ENCODE measurements around the gene MTMR3. TPM values are rescaled to one million over a fixed set of nuclear protein-coding genes. Genes with fewer than 3 reads are reported as not detected.

MTMR3 gene
- total and polyA plus RNA-seq, 2 of the 8 experiments (the other 6 are each of a cell fraction or from before 2014, with no cell fraction given): 16.9 to 18.5 TPM

- Histone ChIP-seq H3K27me3 (replicated peaks in 1 of 4; ENCODE audit: control insufficient read depth in 3 of 4, extremely low read depth in 1 of 4, insufficient read depth in 3 of 4, low read length in 3 of 4) (no peaks in the 10 kb centered on the region), H3K18ac (ENCODE audit: extremely low read depth, low read length) (no peak overlapping the region), H3K56ac (replicated peaks; ENCODE audit: insufficient read length, low read depth, low read length) (no peak overlapping the region), H4K20me1 (replicated peaks in 1 of 2; ENCODE audit: control insufficient read depth in 1 of 2, insufficient read depth in 2 of 2, low read length in 2 of 2) (no peaks in the 10 kb centered on the region), H2BK12ac (ENCODE audit: low read depth, low read length) (no peak overlapping the region), H3K79me1 (ENCODE audit: low read depth, low read length) (no peaks in the 10 kb centered on the region), H3K23me2 (ENCODE audit: low read depth, low read length) (no peaks in the 10 kb centered on the region), H3K23ac (ENCODE audit: insufficient read length) (no peak overlapping the region), H3K14ac (ENCODE audit: insufficient read length) (no peak overlapping the region), H2AK5ac (ENCODE audit: low read depth, low read length) (no peak overlapping the region), H3K79me2 (ENCODE audit: control insufficient read depth in 1 of 2, insufficient read depth in 2 of 2, low read length in 2 of 2) (no peaks in the 10 kb centered on the region), H2BK20ac (ENCODE audit: low read length) (no peak overlapping the region), H3K27ac (ENCODE audit: low read depth, low read length) (no peak overlapping the region), H3K4me2 (ENCODE audit: insufficient read depth in 1 of 2, low read depth in 2 of 2, low read length in 2 of 2) (no peak overlapping the region), H2BK15ac (ENCODE audit: low read length) (no peak overlapping the region), H3K9ac (replicated peaks in 1 of 4; ENCODE audit: extremely low read depth in 1 of 4, low read depth in 3 of 4, low read length in 3 of 4) (no peak overlapping the region), H3K4ac (replicated peaks; ENCODE audit: insufficient read length, low read depth, low read length) (no peak overlapping the region), H4K8ac (ENCODE audit: extremely low read depth, insufficient read depth, low read length) (no peak overlapping the region), H4K5ac (ENCODE audit: insufficient read length, low read depth, low read length) (no peak overlapping the region), H2BK5ac (ENCODE audit: low read depth, low read length) (no peak overlapping the region), H2BK120ac (replicated peaks; ENCODE audit: low read depth, low read length) (no peak overlapping the region), H2AFZ (ENCODE audit: low read length) (no peak overlapping the region), H3K9me3 (ENCODE audit: insufficient read depth in 2 of 2, low read depth in 1 of 2, low read length in 1 of 2) (no peaks in the 10 kb centered on the region), H4K91ac (replicated peaks; ENCODE audit: insufficient read length, low read length) (no peak overlapping the region), H3K4me3 (ENCODE audit: extremely low read depth in 1 of 4, insufficient read depth in 2 of 4, low read depth in 3 of 4, low read length in 4 of 4) (no peak overlapping the region), H3K36me3 (ENCODE audit: control insufficient read depth in 2 of 4, insufficient read depth in 4 of 4, low read length in 3 of 4) (no peaks in the 10 kb centered on the region), H3K4me1 (replicated peaks in 1 of 4; ENCODE audit: control insufficient read depth in 3 of 4, insufficient read depth in 4 of 4, low read length in 3 of 4) (no peaks in the 10 kb centered on the region)
- TF ChIP-seq TBP (IDR thresholded peaks at IDR 0.05; ENCODE audit: low read depth, low read length) (no peak), BCL11A (IDR thresholded peaks at IDR 0.05; ENCODE audit: low read depth in 2 of 2, low read length in 2 of 2) (no peak), RBBP5 (IDR thresholded peaks at IDR 0.05; ENCODE audit: borderline replicate concordance, low read depth, low read length) (no peak), KDM4A (IDR thresholded peaks at IDR 0.05; ENCODE audit: low read depth, low read length, severe bottlenecking) (no peak), CHD2 (IDR thresholded peaks at IDR 0.05; ENCODE audit: low read length) (no peak), SIN3A (conservative IDR thresholded peaks at IDR 0.05 in 1 of 2, IDR thresholded peaks at IDR 0.05 in 1 of 2; ENCODE audit: low read depth in 1 of 2, low read length in 2 of 2) (no peak), SAP30 (IDR thresholded peaks at IDR 0.05; ENCODE audit: insufficient read depth, insufficient replicate concordance, low read length) (no peak), CEBPB (IDR thresholded peaks at IDR 0.05; ENCODE audit: low read depth, low read length) (no peak), RAD21 (IDR thresholded peaks at IDR 0.05 in 1 of 2, conservative IDR thresholded peaks at IDR 0.05 in 1 of 2; ENCODE audit: low read depth in 2 of 2, low read length in 2 of 2) (no peak)
- ChIA-PET POLR2A (ENCODE audit: partially characterized antibody) (no interaction called here), CTCF (ENCODE audit: partially characterized antibody) (interaction anchor here (0.7 kb wide), 1 partner anchor 366 kb away, joined by 5 read pairs; no protein-coding TSS in a partner anchor)
- DNase-seq (ENCODE audit: low read depth in 1 of 2, low spot score in 2 of 2) (no peak), FAIRE-seq (no peak)
- 86% methylated on average over 1 of the region's 1 CpG; no CpG with 5 or more reads in 1 of the 2 experiments for WGBS, 2 experiments (ENCODE audit: extremely low coverage in 1 of 2, insufficient coverage in 1 of 2, insufficient read length in 1 of 2, insufficient replicate concordance in 2 of 2, low coverage in 1 of 2, low lambda C conversion rate in 2 of 2, missing lambda C conversion rate in 1 of 2)
Observed at GRCh38 chr22:30057375-30057774, 174.4 kb downstream of the MTMR3 start.
